GM10847 (cell line): Measurements from ENCODE around the gene TMEM81.

Source experiments
- POLR2A ChIP-seq: IDR thresholded peaks from 2 replicates; pipeline ENCODE4 v1.6.1; 2011; ENCODE audit not compliant: insufficient read length; ENCODE audit errors: extremely low read depth

The TMEM81 gene

GRCh38 chr1:205057808-205058575 lies 26.3 kb downstream of the TMEM81 start:
- no peak for TF ChIP-seq POLR2A

DNA sequence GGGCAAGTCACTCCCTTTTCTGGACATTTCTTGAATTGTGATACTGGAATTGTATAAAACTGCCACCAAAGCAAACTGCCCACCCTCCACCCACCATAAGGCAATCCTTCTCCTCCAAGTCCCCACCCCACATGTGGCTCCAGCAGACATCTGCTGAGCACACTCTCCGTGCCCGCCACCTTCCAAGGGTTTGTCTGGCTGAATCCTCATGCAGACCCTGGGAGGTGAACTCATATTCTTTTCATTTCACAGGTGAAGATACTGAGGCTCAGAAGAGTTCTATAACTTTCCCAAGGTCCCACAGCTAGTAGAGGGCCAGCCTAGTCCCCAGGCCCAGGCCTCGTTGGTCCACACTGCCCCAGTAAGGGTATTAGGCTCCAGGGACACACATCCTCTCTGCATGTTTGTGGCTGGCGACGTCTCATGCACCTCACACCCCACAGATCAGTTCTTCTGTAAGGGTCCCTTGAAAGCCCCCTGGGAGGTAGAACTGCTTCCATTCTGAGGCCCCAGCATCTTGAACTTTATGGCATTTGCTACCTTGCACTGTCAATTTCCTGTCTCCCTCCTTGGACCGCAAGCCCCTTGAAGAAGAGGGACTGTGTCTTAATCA lies 27.2 kb downstream of the TMEM81 start:
- no peak for TF ChIP-seq POLR2A

DNA sequence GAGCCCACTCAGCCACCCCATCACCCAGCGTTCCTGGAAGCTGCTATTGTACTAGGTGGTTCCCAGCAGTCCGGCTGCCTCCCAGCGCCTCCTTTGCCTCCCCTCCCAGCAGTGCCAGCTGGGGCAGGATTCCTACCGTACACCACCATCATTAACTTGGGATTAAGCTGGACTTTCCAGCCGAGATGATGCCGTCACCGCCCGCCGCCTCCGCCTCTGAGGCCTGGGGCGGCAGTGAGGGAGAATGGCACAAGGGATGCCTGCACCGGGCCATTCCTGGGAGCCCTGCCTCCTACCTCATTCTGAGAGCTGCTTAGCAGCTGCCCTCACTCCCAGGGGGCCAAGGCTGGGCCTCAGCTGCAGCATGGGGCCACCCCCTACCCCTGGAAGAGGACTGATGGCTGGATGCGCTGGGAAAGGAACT lies 28.1 kb downstream of the TMEM81 start:
- no peak for TF ChIP-seq POLR2A

- TF ChIP-seq POLR2A = no peak
These were observed 30.2 kb downstream of the TMEM81 start for GRCh38 chr1:205054013-205054412.

- TF ChIP-seq POLR2A = no peak
These were observed 31.0 kb downstream of the TMEM81 start for GRCh38 chr1:205053296-205053695.

DNA sequence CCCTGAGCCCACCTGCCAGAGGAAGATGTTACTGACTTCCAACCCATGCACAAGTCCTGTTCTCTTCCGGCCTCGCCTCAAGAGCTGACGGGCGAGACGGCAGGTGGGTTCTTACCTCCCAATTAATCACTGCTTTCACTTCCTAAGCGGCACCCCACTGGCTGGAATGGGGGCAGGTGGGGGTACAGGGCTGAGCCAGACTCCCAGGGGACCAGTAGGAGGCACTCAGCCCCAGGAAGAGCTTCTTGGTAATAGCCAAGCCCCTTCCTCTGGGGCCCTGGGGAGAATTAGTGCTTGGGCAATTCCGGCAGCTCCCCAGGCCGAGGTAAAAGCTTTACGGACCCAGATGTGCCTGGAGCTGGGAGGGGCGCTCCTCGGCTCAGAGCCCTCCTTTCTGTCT lies 31.6 kb downstream of the TMEM81 start:
- no peak for TF ChIP-seq POLR2A

GRCh38 chr1:205049479-205049878 lies 34.8 kb downstream of the TMEM81 start:
- no peak for TF ChIP-seq POLR2A

DNA sequence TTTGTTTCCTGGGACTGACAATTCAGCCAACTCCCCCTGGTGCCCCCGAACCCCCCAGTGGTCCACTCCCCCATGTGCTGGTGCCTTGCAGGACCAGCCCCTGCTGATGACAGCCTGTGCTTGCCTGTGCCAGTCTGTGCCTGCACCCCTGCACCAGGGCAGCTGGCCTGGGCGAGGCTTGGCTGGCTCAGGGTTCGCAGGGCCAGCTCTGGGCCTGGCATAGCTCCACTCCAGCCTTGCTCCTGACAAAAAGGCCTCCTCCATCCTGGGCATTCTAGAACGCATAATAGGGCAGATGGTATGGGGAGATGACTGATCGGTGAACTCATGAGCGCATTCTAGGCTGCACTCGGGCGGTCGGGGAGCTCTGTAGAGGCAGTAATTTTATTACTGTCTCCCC lies 35.9 kb downstream of the TMEM81 start:
- TF ChIP-seq POLR2A = no peak

- TF ChIP-seq POLR2A = no peak
These were observed 36.5 kb downstream of the TMEM81 start for GRCh38 chr1:205047764-205048231.

DNA sequence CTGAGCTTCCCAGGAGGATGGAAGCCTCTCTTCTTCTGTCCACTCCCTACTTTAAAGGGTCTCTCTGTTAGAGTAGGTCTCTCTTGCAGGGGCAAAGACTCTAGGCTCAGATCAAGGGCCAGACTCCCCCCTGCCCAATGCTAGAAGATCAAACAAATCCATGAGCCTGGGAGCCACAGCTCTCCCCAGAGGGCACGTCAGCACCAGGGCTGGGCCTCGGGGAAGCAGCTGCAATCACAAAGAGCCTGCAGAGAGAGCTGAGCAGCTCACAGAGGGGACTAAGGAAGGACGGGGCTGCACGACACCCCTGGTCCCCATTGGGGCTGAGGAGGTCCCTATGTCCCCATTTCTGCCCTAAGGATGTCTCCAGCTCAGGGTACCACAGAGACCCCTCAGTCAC lies 37.4 kb downstream of the TMEM81 start:
- TF ChIP-seq POLR2A = no peak

DNA sequence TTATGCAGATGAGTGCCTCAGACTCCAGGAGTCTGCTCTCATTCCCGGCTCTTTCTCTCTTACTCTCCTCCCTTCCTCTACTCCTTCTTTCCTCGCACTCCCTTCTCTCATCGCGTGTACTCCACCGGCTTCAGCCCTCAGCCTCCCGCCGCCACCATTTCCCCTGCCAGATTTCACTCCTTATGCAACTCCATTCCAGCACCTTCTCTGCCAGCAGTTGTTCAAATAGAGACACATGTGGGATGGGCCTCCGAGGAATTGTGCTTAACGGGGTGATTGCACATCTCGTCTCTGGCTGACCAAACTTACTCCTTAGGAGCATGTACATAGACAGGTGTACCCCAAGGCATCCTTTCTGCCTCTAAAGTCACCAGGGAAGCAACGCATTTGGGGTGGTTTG lies 39.1 kb downstream of the TMEM81 start:
- no peak for TF ChIP-seq POLR2A

DNA sequence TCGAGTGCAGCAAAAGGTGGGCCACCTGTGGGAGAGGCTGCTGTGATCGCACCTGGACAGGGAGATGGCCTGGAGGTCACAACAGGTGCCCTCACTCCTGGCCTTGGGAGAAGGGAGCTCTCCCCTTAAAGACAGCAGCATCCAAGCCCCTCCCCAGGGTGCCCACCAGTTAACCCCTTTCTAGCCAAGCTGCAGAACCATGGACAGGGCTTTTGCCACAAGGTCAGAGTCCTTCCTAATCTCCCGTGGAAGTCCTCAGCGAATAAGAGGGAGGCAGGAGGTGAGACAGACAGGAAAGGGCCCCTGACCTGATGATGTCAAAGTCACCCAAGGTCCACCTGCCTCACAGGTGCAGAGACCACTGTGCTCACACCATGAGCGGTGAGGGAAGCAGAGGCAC lies 39.5 kb downstream of the TMEM81 start:
- no peak for TF ChIP-seq POLR2A

GRCh38 chr1:205043866-205044265 lies 40.4 kb downstream of the TMEM81 start:
- no peak for TF ChIP-seq POLR2A

DNA sequence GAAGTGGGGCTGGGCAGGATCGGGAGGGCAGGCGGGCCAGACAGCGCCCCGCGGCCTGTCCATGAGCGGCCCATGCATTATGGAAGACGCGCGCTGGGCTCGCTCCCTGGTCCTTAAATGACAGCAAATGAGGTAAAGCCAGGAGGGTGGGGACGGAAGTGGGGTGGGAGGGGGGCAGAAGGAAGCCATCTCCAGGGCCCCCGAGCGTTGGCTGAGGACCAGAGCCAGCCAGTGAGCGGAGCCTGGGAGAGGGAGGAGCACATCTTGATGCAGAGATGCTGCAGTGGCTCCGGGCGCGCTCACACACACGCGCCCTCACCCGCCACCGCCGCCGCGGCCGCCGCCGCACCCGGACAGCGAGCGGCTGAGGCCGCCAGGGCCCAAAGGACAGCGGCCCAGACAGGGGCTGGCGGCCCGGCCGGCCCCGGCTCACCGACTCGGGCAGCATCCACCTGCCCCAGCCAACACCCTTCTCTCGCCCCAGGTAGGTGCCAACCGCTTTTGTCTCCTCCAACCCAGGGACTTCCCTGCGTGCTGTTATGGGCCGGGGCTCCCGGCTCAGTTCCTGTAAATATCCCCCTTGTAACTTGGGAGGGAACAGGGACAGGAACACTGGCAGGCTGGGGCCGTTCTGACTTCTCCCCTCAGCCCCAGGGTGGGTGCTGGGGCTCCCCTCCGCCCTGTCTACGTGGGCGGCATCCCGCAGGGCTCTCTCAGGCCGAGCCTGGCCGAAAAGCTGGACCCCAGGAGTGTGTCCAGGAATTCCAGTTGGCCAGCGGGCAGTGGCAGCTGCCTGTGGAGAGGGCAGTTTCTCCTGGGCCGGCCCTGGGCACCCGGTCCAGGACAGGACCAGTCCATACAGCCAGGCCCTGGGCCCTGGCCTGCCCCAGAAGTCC lies 41.1 kb downstream of the TMEM81 start, which contains the start of gene CNTN2:
TSS of gene CNTN2 (plus strand) at position 302 of the 896 bp plus-strand sequence. CDS start 9,974 bp downstream, outside the sequence.
- no peak for TF ChIP-seq POLR2A

DNA sequence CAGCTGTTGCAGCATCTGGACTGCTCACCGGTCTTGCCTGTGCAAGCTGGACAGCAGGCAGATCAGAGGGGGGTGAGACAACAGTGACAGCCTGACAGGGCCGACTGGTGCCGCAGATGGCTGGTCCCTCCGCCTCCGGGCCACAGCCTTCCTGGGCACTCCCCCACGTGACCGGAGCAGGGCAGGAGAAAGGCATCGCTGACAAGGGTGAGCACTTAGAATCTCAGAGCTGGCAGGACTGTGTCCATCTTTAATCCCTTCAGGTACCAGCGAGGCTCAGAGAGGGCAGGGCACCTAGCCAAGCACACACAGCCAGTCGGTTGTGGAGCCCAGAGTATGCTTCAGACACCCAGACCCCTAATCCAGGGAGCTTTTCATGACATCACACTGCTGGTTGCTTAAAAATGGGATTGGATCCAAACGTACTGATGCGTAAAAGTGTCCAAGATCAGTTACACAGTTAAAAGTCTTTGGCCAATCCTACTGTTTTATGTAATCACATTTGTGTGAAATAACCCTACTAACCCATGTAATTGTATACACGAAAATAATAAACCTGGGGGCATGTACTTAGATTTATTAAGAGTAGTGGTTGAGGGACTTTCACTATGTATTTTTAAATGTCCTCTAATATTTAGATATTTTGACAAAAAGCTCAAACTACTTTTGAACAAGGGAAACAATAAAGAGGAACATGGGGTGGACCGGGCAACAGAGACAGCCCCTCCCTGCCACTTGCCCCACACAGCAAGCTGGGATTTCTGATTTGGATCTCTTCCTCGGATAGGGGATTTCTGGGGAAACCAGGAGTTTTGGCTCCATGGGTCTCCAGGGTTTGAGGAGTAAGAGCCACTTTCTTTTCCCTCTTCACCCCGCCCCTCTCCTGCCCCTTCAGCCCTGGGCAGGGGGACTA lies 42.0 kb downstream of the TMEM81 start:
- TF ChIP-seq POLR2A = no peak
